K562 (cell line): ENCODE data around the gene FLAD1. TPM values are rescaled to one million over a fixed set of nuclear protein-coding genes. Genes with fewer than 3 reads are reported as not detected.

Source experiments
- ATAC-seq: fragments of 200-7000 bp; cut with Tn5 transposase; 3 replicates; pipeline ENCODE4 v1.9.1; 2020; ENCODE audit warnings: moderate library complexity
- BruUV-seq: library from RNA; stranded (reverse); fragments of 400-500 nt; replicated peaks from 2 replicates; lab custom pipeline; 2021; lab: Mats Ljungman, UMichigan
- CTCF ChIA-PET: fragments of 300-600 bp; formaldehyde crosslinking; extraction: SDS; loops from one replicate; lab custom pipeline; 2021; ENCODE audit warnings: low intra/inter-chr PET ratio; lab: Yijun Ruan, JAX
- POLR2A ChIA-PET: fragments of 300-600, 350-650 bp; sonication (Branson Sonifier 250); formaldehyde crosslinking; extraction: SDS; loops from one replicate; lab custom pipeline; 2021; ENCODE audit warnings: antibody characterized with exemption, inconsistent platforms; lab: Yijun Ruan, JAX
- DNase-seq, 4 experiments: peaks; one replicate each; pipeline versions ENCODE4 v3.0.0 to v3.0.0-alpha.2; 2011 to 2018; ENCODE audit warnings: low spot score in 3 of 4, mixed read lengths in 3 of 4; ENCODE audit errors: extremely low read depth in 1 of 4
- FAIRE-seq: peaks from 2 replicates; lab custom pipeline; 2011; peaks lifted over from hg19 to GRCh38; lab: Jason Lieb, UNC
- H2AFZ ChIP-seq: 2 replicates; pipeline ENCODE4 v1.6.0; 2011; ENCODE audit warnings: low read depth, low read length, control low read depth, inconsistent platforms
- H3K27ac ChIP-seq: fragments of 200-600 bp; 3 replicates; pipeline ENCODE4 v1.8.0; 2011; ENCODE audit warnings: low read depth, mild to moderate bottlenecking, control low read depth, inconsistent platforms, low read length, moderate library complexity, mixed read lengths; ENCODE audit errors: extremely low read depth
- H3K27me3 ChIP-seq, 2 experiments: fragments of 300-600 bp in 1 of 2; 2 replicates in 1 of 2; 3 replicates in 1 of 2; pipeline versions ENCODE4 v1.6.0 to v1.8.0; 2011; ENCODE audit warnings: inconsistent platforms in 2 of 2, low read length in 2 of 2, mild to moderate bottlenecking in 1 of 2, mixed read lengths in 1 of 2, moderate library complexity in 1 of 2; ENCODE audit not compliant: control insufficient read depth in 2 of 2, insufficient read depth in 2 of 2
- H3K36me3 ChIP-seq: fragments of 300-600 bp; 3 replicates; pipeline ENCODE4 v1.8.0; 2011; ENCODE audit warnings: mild to moderate bottlenecking, low read length, inconsistent platforms; ENCODE audit not compliant: control insufficient read depth, insufficient read depth
- H3K4me1 ChIP-seq, 2 experiments: fragments of 200-600 bp in 1 of 2; replicated peaks in 1 of 2; 2 replicates in 1 of 2; 3 replicates in 1 of 2; pipeline versions ENCODE4 v1.5.1 to v1.8.0; 2011; ENCODE audit warnings: inconsistent platforms in 2 of 2, low read length in 2 of 2, mild to moderate bottlenecking in 1 of 2, mixed read lengths in 1 of 2, moderate library complexity in 1 of 2; ENCODE audit not compliant: control insufficient read depth in 2 of 2, insufficient read depth in 2 of 2
- H3K4me2 ChIP-seq: 2 replicates; pipeline ENCODE4 v1.6.1; 2011; ENCODE audit warnings: low read length, control low read depth, inconsistent platforms, mixed read lengths; ENCODE audit not compliant: insufficient read depth
- H3K4me3 ChIP-seq: fragments of 200-600 bp; sonication (generic), shearing (Covaris generic); 2 replicates; pipeline ENCODE4 v1.5.1; 2016; ENCODE audit warnings: control low read depth, inconsistent platforms
- H3K79me2 ChIP-seq: fragments of 200-600 bp; 3 replicates; pipeline ENCODE4 v1.8.0; 2011; ENCODE audit warnings: low read length, inconsistent platforms; ENCODE audit not compliant: control insufficient read depth, insufficient read depth
- H3K9ac ChIP-seq, 2 experiments: 2 replicates each; pipeline versions ENCODE4 v1.6.0 to v1.6.1; 2011; ENCODE audit warnings: low read depth in 2 of 2, low read length in 2 of 2, control low read depth in 1 of 2, inconsistent platforms in 1 of 2, mild to moderate bottlenecking in 1 of 2, mixed read lengths in 1 of 2; ENCODE audit not compliant: insufficient read depth in 1 of 2
- H3K9me1 ChIP-seq: one replicate; pipeline ENCODE4 v1.6.0; 2011; ENCODE audit warnings: inconsistent platforms, mild to moderate bottlenecking, low read length, moderate library complexity; ENCODE audit not compliant: control insufficient read depth, insufficient read depth
- H3K9me3 ChIP-seq: replicated peaks from 2 replicates; pipeline ENCODE4 v1.5.1; 2011; ENCODE audit warnings: low read depth, low read length, inconsistent platforms; ENCODE audit not compliant: control insufficient read depth, insufficient read depth
- H4K20me1 ChIP-seq: replicated peaks from 2 replicates; pipeline ENCODE4 v1.6.1; 2011; ENCODE audit warnings: low read length, inconsistent platforms, mixed read lengths; ENCODE audit not compliant: control insufficient read depth, insufficient read depth
- ATF7 ChIP-seq: fragments of 450-650 bp; IDR thresholded peaks from 2 replicates; pipeline ENCODE4 v1.7.1; 2014; ENCODE audit warnings: mild to moderate bottlenecking, moderate library complexity
- C11orf30 ChIP-seq: fragments of 450-650 bp; IDR thresholded peaks from 2 replicates; pipeline ENCODE4 v1.6.1; 2016; ENCODE audit warnings: low read depth, mild to moderate bottlenecking
- CHD2 ChIP-seq: IDR thresholded peaks from 2 replicates; pipeline ENCODE4 v1.6.1; 2011; ENCODE audit warnings: low read depth, low read length
- E2F8 ChIP-seq: fragments of 450-650 bp; IDR thresholded peaks from 2 replicates; pipeline ENCODE4 v1.7.1; 2018; ENCODE audit warnings: mild to moderate bottlenecking, low read depth; ENCODE audit not compliant: partially characterized antibody
- ESRRA ChIP-seq: fragments of 450-650 bp; IDR thresholded peaks from 2 replicates; pipeline ENCODE4 v1.6.1; 2014; ENCODE audit warnings: low read depth, mild to moderate bottlenecking, moderate library complexity, borderline replicate concordance
- FOXA3 ChIP-seq, 2 experiments: fragments of 450-650 bp in 1 of 2; sonication (generic) in 1 of 2; formaldehyde crosslinking; IDR thresholded peaks in 1 of 2; conservative IDR thresholded peaks in 1 of 2; 2 replicates each; pipeline versions ENCODE4 v1.4.0 to v1.8.0; 2020 to 2022; ENCODE audit warnings: mild to moderate bottlenecking in 2 of 2, missing genetic modification reagents in 1 of 2
- GABPB1 ChIP-seq: sonication (generic); formaldehyde crosslinking; IDR thresholded peaks from 2 replicates; pipeline ENCODE4 v1.8.0; 2022; ENCODE audit warnings: mild to moderate bottlenecking, missing genetic modification reagents
- HDAC2 ChIP-seq: fragments of 450-650 bp; IDR thresholded peaks from 2 replicates; pipeline ENCODE4 v1.6.1; 2016; ENCODE audit warnings: mild to moderate bottlenecking
- HIVEP1 ChIP-seq: fragments of 250-450 bp; sonication (Bioruptor Pico); IDR thresholded peaks from 2 replicates; pipeline ENCODE4 v1.4.0; 2020; ENCODE audit warnings: mild to moderate bottlenecking
- MTA1 ChIP-seq: fragments of 450-650 bp; IDR thresholded peaks from 2 replicates; pipeline ENCODE4 v1.6.1; 2017; ENCODE audit warnings: borderline replicate concordance
- SOX6 ChIP-seq: fragments of 450-650 bp; IDR thresholded peaks from 2 replicates; pipeline ENCODE4 v1.6.1; 2014; ENCODE audit warnings: mild to moderate bottlenecking
- ZNF165 ChIP-seq: fragments of 250-450 bp; sonication (Bioruptor Pico); IDR thresholded peaks from 2 replicates; pipeline ENCODE4 v1.4.0; 2020; ENCODE audit warnings: borderline replicate concordance
- ZNF212 ChIP-seq: fragments of 450-650 bp; formaldehyde crosslinking; IDR thresholded peaks from 2 replicates; pipeline ENCODE4 v1.4.0; 2020; ENCODE audit warnings: mild to moderate bottlenecking
- ZNF436 ChIP-seq: fragments of 250-450, 450-650 bp; sonication (Bioruptor Pico); formaldehyde crosslinking; IDR thresholded peaks from 2 replicates; pipeline ENCODE4 v1.7.0; 2020; ENCODE audit warnings: mild to moderate bottlenecking
- ZNF644 ChIP-seq: fragments of 200-800 bp; sonication (Bioruptor generic); IDR thresholded peaks from 2 replicates; pipeline ENCODE4 v1.6.1; 2016; ENCODE audit warnings: low read depth, missing genetic modification characterization, missing compliant biosample characterization
- WGBS: fragments of 100-300 bp; shearing (Covaris generic); methylation state at CpG from one replicate; pipeline ENCODE4 v1.1.6; 2016; ENCODE audit warnings: low coverage, mixed read lengths; ENCODE audit not compliant: insufficient coverage; ENCODE audit errors: missing lambda C conversion rate; 5-methylcytosine and 5-hydroxymethylcytosine counted together
- in situ Hi-C: fragments of 300-500 bp; cut with MboI; formaldehyde crosslinking; loops from 4 replicates; pipeline ENCODE4 v1.15.0; 2018; ENCODE audit warnings: inconsistent platforms, mixed read lengths
- intact Hi-C: fragments of 100-400 bp; cut with micrococcal nuclease; formaldehyde crosslinking; loops from 2 replicates; pipeline ENCODE4 v1.14.2; 2022
- polyA plus RNA-seq, 8 experiments: library from polyadenylated mRNA; depleted of rRNA in 4 of 8; stranded (reverse) in 5 of 8; unstranded in 3 of 8; fragments of >200 nt; fragmentation: Nextera tagmentation in 2 of 8; fragmentation: Illumina TruSeq in 1 of 8; extraction: Ambion mirVana in 2 of 8; extraction: Trizol in 1 of 8; gene quantifications; 2 replicates each; pipeline versions ENCODE4 v1.2.1 to v1.2.3, GENCODE V29; 2011 to 2014; ENCODE audit warnings: inconsistent platforms in 1 of 8, missing spikeins in 1 of 8
- total RNA-seq, 7 experiments: library from RNA; depleted of rRNA in 6 of 7; stranded (reverse); fragments of >200 nt in 6 of 7; fragmentation: Illumina TruSeq in 2 of 7; extraction: Trizol in 2 of 7; gene quantifications; 2 replicates each; pipeline versions ENCODE4 v1.2.1 to v1.2.3, GENCODE V29; 2011 to 2021; ENCODE audit warnings: low replicate concordance in 1 of 7
- TF ChIP-seq, protein P1 (sequence below): fragments of 450-650 bp; formaldehyde crosslinking; IDR thresholded peaks from 2 replicates; pipeline ENCODE4 v1.4.0; 2020; ENCODE audit warnings: mild to moderate bottlenecking, moderate library complexity

Gene FLAD1
- total and polyA plus RNA-seq, 9 of the 15 experiments (the other 6 are each of a cell fraction or from before 2014, with no cell fraction given), result 24.9 to 85.8 (median 67.0) TPM

- Histone ChIP-seq H3K9me1 (no peaks in the 10 kb centered on the region), H4K20me1 (no peaks in the 10 kb centered on the region), H2AFZ (peak within 1 kb of the TSS; percentile 98), H3K4me2 (peak within 1 kb of the TSS; percentile 90), H3K79me2 (peaks cover 36% of the 10 kb centered on the region), H3K27me3 (no peaks in the 10 kb centered on the region), H3K27ac (peak within 1 kb of the TSS; percentile 99), H3K9me3 (no peaks in the 10 kb centered on the region), H3K36me3 (peaks cover 57% of the 10 kb centered on the region; the same call in 2 of the 3 replicates), H3K4me3 (peak within 1 kb of the TSS; percentile 91), H3K4me1 (peaks cover 27 to 55% of the 10 kb centered on the region in 2 experiments), H3K9ac (peak within 1 kb of the TSS; percentile 97 to 99)
- in situ Hi-C loops (no loop called here), intact Hi-C loops (loop anchor here (2.0 to 5.0 kb wide), 3 partner anchors 39 to 121 kb away; no protein-coding TSS in a partner anchor)
- under 1% methylated on average over 80 of the region's 93 CpGs for WGBS
- BruUV-seq, result no TSS peak
- ChIA-PET CTCF (interaction anchor here (0.5 to 2.7 kb wide), 8 partner anchors 35 to 402 kb away, joined by 3 to 28 read pairs (median 4); no protein-coding TSS in a partner anchor), POLR2A (interaction anchor here (0.6 to 7.0 kb wide), 11 partner anchors 9 to 348 kb away, joined by 3 to 80 read pairs (median 4); partner anchors contain the start of genes CKS1B, PMVK and SHC1)
- DNase-seq (peak; percentile 90 to 93 (median 92)), FAIRE-seq (peak; percentile 52), ATAC-seq (peak; percentile 91)
- TF ChIP-seq ZNF212 (CRISPR knock-in tag) (0 out of 2 replicates have a peak, but pooled peaks have one; percentile 22), ATF7 (peak; percentile 100), ZNF165 (CRISPR knock-in tag) (no peak), C11orf30 (peak; percentile 86), GABPB1 (CRISPR knock-in tag) (peak; percentile 95), MTA1 (0 out of 2 replicates have a peak, but pooled peaks have one; percentile 36), CHD2 (peak; percentile 17; the same call in 1 of the 2 replicates), HIVEP1 (no peak), FOXA3 (CRISPR knock-in tag; conservative IDR thresholded peaks at IDR 0.05 in 1 of 2, IDR thresholded peaks at IDR 0.05 in 1 of 2) (no peak), ZNF644 (tag) (no peak), ESRRA (peak; percentile 61; the same call in 1 of the 2 replicates), ZNF436 (CRISPR knock-in tag) (no peak), HDAC2 (peak; percentile 48; the same call in 1 of the 2 replicates), SOX6 (peak; percentile 30; the same call in 1 of the 2 replicates), E2F8 (peak; percentile 60)
- TF ChIP-seq, protein P1, sequence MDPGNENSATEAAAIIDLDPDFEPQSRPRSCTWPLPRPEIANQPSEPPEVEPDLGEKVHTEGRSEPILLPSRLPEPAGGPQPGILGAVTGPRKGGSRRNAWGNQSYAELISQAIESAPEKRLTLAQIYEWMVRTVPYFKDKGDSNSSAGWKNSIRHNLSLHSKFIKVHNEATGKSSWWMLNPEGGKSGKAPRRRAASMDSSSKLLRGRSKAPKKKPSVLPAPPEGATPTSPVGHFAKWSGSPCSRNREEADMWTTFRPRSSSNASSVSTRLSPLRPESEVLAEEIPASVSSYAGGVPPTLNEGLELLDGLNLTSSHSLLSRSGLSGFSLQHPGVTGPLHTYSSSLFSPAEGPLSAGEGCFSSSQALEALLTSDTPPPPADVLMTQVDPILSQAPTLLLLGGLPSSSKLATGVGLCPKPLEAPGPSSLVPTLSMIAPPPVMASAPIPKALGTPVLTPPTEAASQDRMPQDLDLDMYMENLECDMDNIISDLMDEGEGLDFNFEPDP (CRISPR knock-in tag), result peak; percentile 64; the same call in 1 of the 2 replicates
Observed at GRCh38 chr1:154961207-154962155, 21.7 kb upstream of the FLAD1 start, which contains the start of gene PYGO2. TSS of gene PYGO2 (minus strand) at chr1:154961782. CDS start at chr1:154961576, 206 bp downstream.
